DOHH2 (cell line): ENCODE results near the gene SPATS1.
"Not testable (repeated sequence)": the region's sequence is repeated elsewhere in the genome, so short reads cannot be mapped to it uniquely, and the experiment has no call there.

Source experiments
- H3F3A ChIP-seq: fragments of 200-600 bp; sonication (generic), shearing (Covaris generic); 2 replicates; pipeline ENCODE4 v1.6.0; 2016; ENCODE audit warnings: antibody characterized with exemption, mild to moderate bottlenecking; ENCODE audit not compliant: control insufficient read depth, insufficient read depth
- H3K27ac ChIP-seq: fragments of 200-600 bp; sonication (generic); 2 replicates; pipeline ENCODE4 v1.5.1; 2014; ENCODE audit warnings: low read depth, mild to moderate bottlenecking, low read length, moderate library complexity
- H3K27me3 ChIP-seq: fragments of 200-600 bp; sonication (generic); 2 replicates; pipeline ENCODE4 v1.6.1; 2014; ENCODE audit warnings: mild to moderate bottlenecking, low read length, mixed read lengths; ENCODE audit not compliant: control insufficient read depth
- H3K36me3 ChIP-seq: fragments of 200-600 bp; sonication (generic); 2 replicates; pipeline ENCODE4 v1.6.1; 2014; ENCODE audit warnings: mild to moderate bottlenecking, low read length, moderate library complexity, mixed read lengths; ENCODE audit not compliant: control insufficient read depth
- H3K4me1 ChIP-seq: fragments of 200-600 bp; sonication (generic); 2 replicates; pipeline ENCODE4 v1.6.1; 2014; ENCODE audit warnings: mild to moderate bottlenecking, low read length, mixed read lengths; ENCODE audit not compliant: control insufficient read depth
- H3K4me2 ChIP-seq: fragments of 200-600 bp; sonication (generic); 2 replicates; pipeline ENCODE4 v1.6.0; 2014; ENCODE audit warnings: mild to moderate bottlenecking, low read length, moderate library complexity
- H3K4me3 ChIP-seq: fragments of 200-600 bp; sonication (generic); 2 replicates; pipeline ENCODE4 v1.5.1; 2014; ENCODE audit warnings: mild to moderate bottlenecking, low read length, mixed read lengths
- H3K79me2 ChIP-seq: fragments of 200-600 bp; sonication (generic); 2 replicates; pipeline ENCODE4 v1.6.1; 2014; ENCODE audit warnings: mild to moderate bottlenecking, low read length, mixed read lengths; ENCODE audit not compliant: control insufficient read depth
- H3K9me2 ChIP-seq: fragments of 200-600 bp; sonication (generic); replicated peaks from 2 replicates; pipeline ENCODE4 v1.6.1; 2014; ENCODE audit warnings: mild to moderate bottlenecking, low read length, mixed read lengths; ENCODE audit not compliant: control insufficient read depth
- H3K9me3 ChIP-seq: fragments of 200-600 bp; sonication (generic); 2 replicates; pipeline ENCODE4 v1.6.1; 2014; ENCODE audit warnings: antibody characterized with exemption, low read length, mixed read lengths; ENCODE audit not compliant: control insufficient read depth, insufficient read depth
- H4K20me1 ChIP-seq: fragments of 200-600 bp; sonication (generic); 2 replicates; pipeline ENCODE4 v1.6.0; 2014; ENCODE audit warnings: low read depth, mild to moderate bottlenecking, antibody characterized with exemption, low read length, moderate library complexity; ENCODE audit not compliant: control insufficient read depth, insufficient read depth
- CTCF ChIP-seq: fragments of 200-600 bp; sonication (generic); IDR thresholded peaks from one replicate; pipeline ENCODE4 v1.5.1; 2014; ENCODE audit warnings: antibody characterized with exemption, mild to moderate bottlenecking, low read depth, low read length; ENCODE audit not compliant: poor library complexity, severe bottlenecking
- EZH2phosphoT487 ChIP-seq: fragments of 200-600 bp; sonication (generic); IDR thresholded peaks from 2 replicates; pipeline ENCODE4 v1.6.1; 2017; ENCODE audit warnings: borderline replicate concordance, mild to moderate bottlenecking, antibody characterized with exemption, low read length, moderate library complexity, mixed read lengths

SPATS1 gene

GRCh38 chr6:44312901-44313788 is 29.3 kb upstream of the SPATS1 start, which contains the start of gene AARS2:
TSS of gene AARS2 (minus strand) at chr6:44313347. CDS start at chr6:44313323, 24 bp downstream.
- peak; percentile 93 for TF ChIP-seq CTCF
- TF ChIP-seq EZH2phosphoT487 = no peak

GRCh38 chr6:44314657-44315056 is 27.8 kb upstream of the SPATS1 start:
- H3K27ac ChIP-seq, H4K20me1 ChIP-seq, H3F3A ChIP-seq, H3K27me3 ChIP-seq, H3K9me3 ChIP-seq, H3K4me2 ChIP-seq, H3K4me1 ChIP-seq, H3K9me2 ChIP-seq, H3K4me3 ChIP-seq: not testable (repeated sequence)
- H3K79me2 ChIP-seq = peaks cover 18% of the 10 kb centered on the region
- peaks cover 24% of the 10 kb centered on the region for H3K36me3 ChIP-seq

More at GRCh38 chr6:44312901-44313788, 29.3 kb upstream of the SPATS1 start, which contains the start of gene AARS2:
- H3K4me1 ChIP-seq = peaks cover 9% of the 10 kb centered on the region
- H4K20me1 ChIP-seq = no peaks in the 10 kb centered on the region
- H3K36me3 ChIP-seq = peaks cover 34% of the 10 kb centered on the region
- peaks cover 4% of the 10 kb centered on the region; the same call in 1 of the 2 replicates for H3K27me3 ChIP-seq
- peak within 1 kb of the TSS; percentile 72 for H3K4me2 ChIP-seq
- no peaks in the 10 kb centered on the region for H3K9me3 ChIP-seq
- H3F3A ChIP-seq = no peaks in the 10 kb centered on the region
- H3K9me2 ChIP-seq = no peaks in the 10 kb centered on the region
- H3K27ac ChIP-seq = peak within 1 kb of the TSS; percentile 44
- peaks cover 18% of the 10 kb centered on the region for H3K79me2 ChIP-seq
- peak within 1 kb of the TSS; percentile 85 for H3K4me3 ChIP-seq

GRCh38 chr6:44315516-44315915 is 26.9 kb upstream of the SPATS1 start:
- no peaks in the 10 kb centered on the region for H3F3A ChIP-seq
- H3K36me3 ChIP-seq = peaks cover 15% of the 10 kb centered on the region
- peaks cover 18% of the 10 kb centered on the region for H3K79me2 ChIP-seq
- H3K4me1 ChIP-seq = peaks cover 9% of the 10 kb centered on the region
- TF ChIP-seq CTCF = no peak
- TF ChIP-seq EZH2phosphoT487 = no peak
- no peaks in the 10 kb centered on the region for H4K20me1 ChIP-seq
- H3K9me3 ChIP-seq = no peaks in the 10 kb centered on the region
- H3K4me2 ChIP-seq = no peak overlapping the region
- peaks cover 9% of the 10 kb centered on the region; the same call in 1 of the 2 replicates for H3K27me3 ChIP-seq
- H3K9me2 ChIP-seq = no peaks in the 10 kb centered on the region
- H3K27ac ChIP-seq = no peak overlapping the region
- H3K4me3 ChIP-seq = no peak overlapping the region

- H3K27ac ChIP-seq = no peak overlapping the region
- H3K36me3 ChIP-seq = peaks cover 11% of the 10 kb centered on the region
- H4K20me1 ChIP-seq = no peaks in the 10 kb centered on the region
- peaks cover 18% of the 10 kb centered on the region for H3K79me2 ChIP-seq
- TF ChIP-seq CTCF (no peak), EZH2phosphoT487 (no peak)
- peaks cover 9% of the 10 kb centered on the region for H3K4me1 ChIP-seq
- peaks cover 9% of the 10 kb centered on the region; the same call in 1 of the 2 replicates for H3K27me3 ChIP-seq
- H3K4me3 ChIP-seq = no peak overlapping the region
- H3K4me2 ChIP-seq = no peak overlapping the region
- H3K9me2 ChIP-seq = no peaks in the 10 kb centered on the region
- no peaks in the 10 kb centered on the region for H3F3A ChIP-seq
- H3K9me3 ChIP-seq = no peaks in the 10 kb centered on the region
Measured at GRCh38 chr6:44315951-44316350, 26.5 kb upstream of the SPATS1 start.
